Right lobe of liver (tissue), 6 donors: ENCODE data around the gene ZBTB7B. TPM values are rescaled to one million over a fixed set of nuclear protein-coding genes. Genes with fewer than 3 reads are reported as not detected.
"Not testable (repeated sequence)": the region's sequence is repeated elsewhere in the genome, so short reads cannot be mapped to it uniquely, and the experiment has no call there.

Source experiments
- ATAC-seq, 4 donors: fragments of 200-7000 bp; cut with Tn5 transposase; one replicate each; pipeline ENCODE4 v1.9.1; 2020; ENCODE audit warnings: mild to moderate bottlenecking in 4 of 4, moderate library complexity in 4 of 4
- DNase-seq, 3 donors: peaks; one replicate each; pipeline ENCODE4 v3.0.0-alpha.2; 2020
- H3K27ac ChIP-seq, 3 donors: fragments of 200-600 bp; one replicate each; pipeline ENCODE4 v1.8.0; 2022
- H3K27me3 ChIP-seq, 2 donors: fragments of 200-600 bp; one replicate each; pipeline ENCODE4 v1.8.0; 2022
- H3K36me3 ChIP-seq, 4 donors: fragments of 200-600 bp; sonication (generic) in 1 of 4; one replicate each; pipeline versions ENCODE4 v1.5.1 to v1.8.0; 2017 to 2022; ENCODE audit warnings: control low read depth in 1 of 4
- H3K4me1 ChIP-seq, 4 donors: fragments of 200-600 bp; sonication (generic) in 1 of 4; one replicate each; pipeline versions ENCODE4 v1.5.1 to v1.8.0; 2017 to 2022; ENCODE audit warnings: control low read depth in 1 of 4
- H3K4me3 ChIP-seq, 3 donors: fragments of 200-600 bp; one replicate each; pipeline ENCODE4 v1.8.0; 2022
- H3K9me3 ChIP-seq, 4 donors: fragments of 200-600 bp; sonication (generic) in 1 of 4; one replicate each; pipeline versions ENCODE4 v1.5.1 to v1.8.0; 2017 to 2022; ENCODE audit warnings: control low read depth in 1 of 4
- CTCF ChIP-seq, 4 donors: fragments of 200-600 bp in 3 of 4; fragments of 450-650 bp in 1 of 4; IDR thresholded peaks; one replicate each; pipeline versions ENCODE4 v1.5.1 to v1.8.0; 2016 to 2022; ENCODE audit warnings: antibody characterized with exemption in 4 of 4, mild to moderate bottlenecking in 2 of 4
- POLR2A ChIP-seq: fragments of 450-650 bp; IDR thresholded peaks from one replicate; pipeline ENCODE4 v1.6.1; 2017; ENCODE audit warnings: antibody characterized with exemption, mild to moderate bottlenecking
- WGBS: methylation state at CpG from one replicate; pipeline ENCODE4 v1.1.6; 2018; ENCODE audit warnings: low coverage, low lambda C conversion rate; ENCODE audit not compliant: insufficient coverage; ENCODE audit errors: missing lambda C conversion rate; 5-methylcytosine and 5-hydroxymethylcytosine counted together
- intact Hi-C, 2 donors: fragments of 100-400 bp; cut with DNase I; formaldehyde crosslinking; loops; one replicate each; pipeline versions ENCODE4 v1.11.2 to v1.14.1; 2022
- total RNA-seq, 6 experiments: library from RNA; depleted of rRNA in 2 of 6; stranded (reverse); fragments of >200 nt in 2 of 6; fragmentation: NEBNext Ultra II Directional in 3 of 6; extraction: Animal tissue kit (Norgen Biotek cat#: 25700) in 3 of 6; gene quantifications; one replicate each; pipeline versions ENCODE4 v1.1.0 to v1.2.4, GENCODE V29; 2016 to 2023
- donor health status: DM: no; HTN: yes; CAD: no.
- donor health status: DM: no; HTN: no; CAD: no.
- donor health status: DM: no; HTN: no; CAD: no.
- donor health status: DM: no; HTN: yes; CAD: no.
- donor health status: DM: no; HTN: yes; CAD: no.

ZBTB7B gene
- total RNA-seq, 6 experiments from 2014 or later, result 35.0 to 83.8 (median 38.8) TPM

GRCh38 chr1:154995301-154995983 lies 7.2 kb upstream of the ZBTB7B start:
- TF ChIP-seq CTCF (IDR thresholded peaks at IDR 0.05), result peak; percentile 20 to 40 (median 32)
- Histone ChIP-seq H3K4me1 (peaks cover 0 to 19% (median 4%) of the 10 kb centered on the region in 4 donors), H3K27ac (peak overlapping the region in 1 of 3 donors; percentile 56)
- ATAC-seq, result peak in 3 of 4 donors; percentile 41 to 49 (median 42)
- H3K9me3 ChIP-seq, H3K27me3 ChIP-seq, H3K4me3 ChIP-seq, intact Hi-C loops, H3K36me3 ChIP-seq: not testable (repeated sequence)
- peak in 2 of 3 donors; percentile 47 to 64 for DNase-seq
- 50% methylated on average over 7 of the region's 13 CpGs for WGBS

- intact Hi-C loops, result no loop called here
- H3K36me3 ChIP-seq, result no peaks in the 10 kb centered on the region
- no peaks in the 10 kb centered on the region for H3K27me3 ChIP-seq
- H3K27ac ChIP-seq, result no peak overlapping the region
- peaks cover 0 to 19% (median 4%) of the 10 kb centered on the region in 4 donors for H3K4me1 ChIP-seq
- ATAC-seq (no peak), DNase-seq (peak in 1 of 3 donors; percentile 28)
- no peak for TF ChIP-seq POLR2A
- TF ChIP-seq CTCF (IDR thresholded peaks at IDR 0.05), result no peak
- H3K9me3 ChIP-seq, result no peaks in the 10 kb centered on the region
- no peak overlapping the region for H3K4me3 ChIP-seq
- whole genome bisulfite sequencing, result 43% methylated on average over 3 of the region's 15 CpGs
Measured at GRCh38 chr1:154996966-154997701, 5.5 kb upstream of the ZBTB7B start.

GRCh38 chr1:154998201-154998780 lies 4.3 kb upstream of the ZBTB7B start:
- Histone ChIP-seq H3K4me3 (no peak overlapping the region), H3K27ac (no peak overlapping the region), H3K9me3 (no peaks in the 10 kb centered on the region), H3K36me3 (no peaks in the 10 kb centered on the region), H3K27me3 (no peaks in the 10 kb centered on the region), H3K4me1 (peaks cover 0 to 19% (median 4%) of the 10 kb centered on the region in 4 donors)
- 63% methylated on average over 14 of the region's 16 CpGs for WGBS
- ATAC-seq (no peak), DNase-seq (peak in 1 of 3 donors; percentile 47)
- TF ChIP-seq POLR2A, result no peak
- peak in 3 of 4 donors; percentile 24 to 34 (median 28) for TF ChIP-seq CTCF (IDR thresholded peaks at IDR 0.05)
- intact Hi-C loops, result no loop called here

GRCh38 chr1:154998818-154999570 lies 3.6 kb upstream of the ZBTB7B start:
- no peaks in the 10 kb centered on the region for H3K9me3 ChIP-seq
- H3K36me3 ChIP-seq, result no peaks in the 10 kb centered on the region
- ATAC-seq, result no peak
- H3K4me3 ChIP-seq, result peak overlapping the region; percentile 21 to 93 (median 91)
- no peaks in the 10 kb centered on the region for H3K27me3 ChIP-seq
- peak in 2 of 3 donors; percentile 70 to 74 for DNase-seq
- 11% methylated on average over 17 of the region's 40 CpGs for WGBS
- TF ChIP-seq POLR2A, result no peak
- TF ChIP-seq CTCF (IDR thresholded peaks at IDR 0.05), result peak; percentile 76 to 84 (median 82)
- no peak overlapping the region for H3K27ac ChIP-seq
- H3K4me1 ChIP-seq, result peaks cover 0 to 19% (median 4%) of the 10 kb centered on the region in 4 donors
- intact Hi-C loops, result no loop called here
